HEK293 (cell line): Measurements from ENCODE around the gene DAAM1.

Experiments used
- CTCF ChIA-PET: fragments of 350-600 bp; formaldehyde crosslinking; extraction: SDS; loops from one replicate; lab custom pipeline; 2021; ENCODE audit warnings: antibody characterized with exemption; lab: Yijun Ruan, JAX
- POLR2A ChIA-PET: fragments of 300-600 bp; formaldehyde crosslinking; extraction: SDS; loops from one replicate; lab custom pipeline; 2020; ENCODE audit warnings: antibody characterized with exemption, inconsistent platforms; lab: Yijun Ruan, JAX
- H3K27ac ChIP-seq: fragments of 200-500 bp; sonication (Bioruptor generic); 2 replicates; pipeline ENCODE4 v1.5.1; 2014; ENCODE audit warnings: low read depth, low read length, control low read depth, inconsistent platforms; ENCODE audit errors: extremely low read depth
- H3K36me3 ChIP-seq, 2 experiments: fragments of 200-500 bp in 1 of 2; sonication (Bioruptor generic) in 1 of 2; 1 replicate in 1 of 2; 2 replicates in 1 of 2; pipeline ENCODE4 v1.5.1; 2014 to 2017; ENCODE audit warnings: inconsistent platforms in 2 of 2, low read length in 2 of 2; ENCODE audit not compliant: control insufficient read depth in 2 of 2, insufficient read depth in 1 of 2
- H3K4me1 ChIP-seq: fragments of 200-500 bp; sonication (Bioruptor generic); 2 replicates; pipeline ENCODE4 v1.5.1; 2014; ENCODE audit warnings: mild to moderate bottlenecking, low read length, inconsistent platforms; ENCODE audit not compliant: control insufficient read depth, insufficient read depth
- H3K4me3 ChIP-seq: 2 replicates; pipeline ENCODE4 v1.5.1; 2011; ENCODE audit warnings: low read depth, mild to moderate bottlenecking, control low read depth, low read length, moderate library complexity
- H3K9me3 ChIP-seq: fragments of 200-500 bp; sonication (Bioruptor generic); 2 replicates; pipeline ENCODE4 v1.5.1; 2014; ENCODE audit warnings: low read depth, low read length, inconsistent platforms; ENCODE audit not compliant: control insufficient read depth, insufficient read depth
- BCL11A ChIP-seq: fragments of 450-650 bp; formaldehyde crosslinking; IDR thresholded peaks from 2 replicates; pipeline ENCODE4 v1.5.1; 2016; ENCODE audit warnings: low read depth, missing biosample characterization, missing genetic modification characterization
- GLIS2 ChIP-seq: fragments of 450-650 bp; formaldehyde crosslinking; IDR thresholded peaks from 2 replicates; pipeline ENCODE4 v1.5.1; 2016; ENCODE audit warnings: missing biosample characterization, missing genetic modification characterization
- PRDM2 ChIP-seq: fragments of 450-650 bp; formaldehyde crosslinking; IDR thresholded peaks from 2 replicates; pipeline ENCODE4 v1.5.1; 2016; ENCODE audit warnings: missing biosample characterization, missing genetic modification characterization, borderline replicate concordance
- PRDM6 ChIP-seq: fragments of 450-650 bp; formaldehyde crosslinking; IDR thresholded peaks from 2 replicates; pipeline ENCODE4 v1.5.1; 2017; ENCODE audit warnings: missing biosample characterization, missing genetic modification characterization
- YY2 ChIP-seq: fragments of 450-650 bp; formaldehyde crosslinking; IDR thresholded peaks from 2 replicates; pipeline ENCODE4 v1.5.1; 2016; ENCODE audit warnings: missing biosample characterization, missing genetic modification characterization
- ZEB2 ChIP-seq: fragments of 450-650 bp; formaldehyde crosslinking; IDR thresholded peaks from 2 replicates; pipeline ENCODE4 v1.5.1; 2016; ENCODE audit warnings: missing biosample characterization, missing genetic modification characterization
- ZFP37 ChIP-seq: fragments of 450-650 bp; formaldehyde crosslinking; IDR thresholded peaks from 2 replicates; pipeline ENCODE4 v1.5.1; 2016; ENCODE audit warnings: missing biosample characterization, missing genetic modification characterization
- ZNF140 ChIP-seq: fragments of 450-650 bp; formaldehyde crosslinking; IDR thresholded peaks from 2 replicates; pipeline ENCODE4 v1.5.1; 2016; ENCODE audit warnings: missing biosample characterization, missing genetic modification characterization
- ZNF16 ChIP-seq: fragments of 450-650 bp; formaldehyde crosslinking; IDR thresholded peaks from 2 replicates; pipeline ENCODE4 v1.5.1; 2016; ENCODE audit warnings: low read depth, missing biosample characterization, missing genetic modification characterization
- ZNF184 ChIP-seq: fragments of 450-650 bp; IDR thresholded peaks from 2 replicates; pipeline ENCODE4 v1.5.1; 2018; ENCODE audit warnings: missing biosample characterization, mild to moderate bottlenecking, missing genetic modification characterization
- ZNF610 ChIP-seq: fragments of 450-650 bp; formaldehyde crosslinking; IDR thresholded peaks from 2 replicates; pipeline ENCODE4 v1.5.1; 2016; ENCODE audit warnings: missing biosample characterization, missing genetic modification characterization, borderline replicate concordance
- ZNF645 ChIP-seq: fragments of 450-650 bp; formaldehyde crosslinking; IDR thresholded peaks from 2 replicates; pipeline ENCODE4; 2016; ENCODE audit warnings: missing biosample characterization, missing genetic modification characterization
- ZNF692 ChIP-seq: fragments of 450-650 bp; formaldehyde crosslinking; IDR thresholded peaks from 2 replicates; pipeline ENCODE4 v1.5.1; 2016; ENCODE audit warnings: missing biosample characterization, missing genetic modification characterization
- ZSCAN16 ChIP-seq: fragments of 450-650 bp; formaldehyde crosslinking; IDR thresholded peaks from 2 replicates; pipeline ENCODE4 v1.5.1; 2016; ENCODE audit warnings: missing biosample characterization, missing genetic modification characterization

The DAAM1 gene

GRCh38 chr14:59303216-59303615 is 114.7 kb downstream of the DAAM1 start:
- no peak overlapping the region for H3K4me3 ChIP-seq
- no peaks in the 10 kb centered on the region for H3K36me3 ChIP-seq
- TF ChIP-seq PRDM2 (tag by site-specific recombination) (no peak), ZNF692 (tag by site-specific recombination) (no peak), BCL11A (tag by site-specific recombination) (no peak), ZFP37 (tag by site-specific recombination) (no peak), GLIS2 (no peak), ZNF610 (no peak), ZNF16 (tag by site-specific recombination) (no peak), ZSCAN16 (tag by site-specific recombination) (no peak), YY2 (tag by site-specific recombination) (no peak)
- TF ChIP-seq, all 188 proteins: peak for 0
- CTCF ChIA-PET, result interaction anchor here (0.7 kb wide), 1 partner anchor 1006 kb away, joined by 3 read pairs; no protein-coding TSS in a partner anchor
- Histone ChIP-seq H3K9me3 (no peaks in the 10 kb centered on the region), H3K4me1 (peaks cover 21% of the 10 kb centered on the region), H3K27ac (no peak overlapping the region)
- POLR2A ChIA-PET, result no interaction called here

GRCh38 chr14:59305231-59305630 is 116.8 kb downstream of the DAAM1 start:
- Histone ChIP-seq H3K36me3 (no peaks in the 10 kb centered on the region), H3K9me3 (no peaks in the 10 kb centered on the region), H3K4me1 (peaks cover 21% of the 10 kb centered on the region), H3K4me3 (no peak overlapping the region), H3K27ac (no peak overlapping the region)
- POLR2A ChIA-PET, result interaction anchor here (1.3 kb wide), 1 partner anchor 117 kb away, joined by 6 read pairs; the partner anchor contains the start of gene DAAM1
- no peak for TF ChIP-seq ZEB2
- no peak for TF ChIP-seq ZNF184
- TF ChIP-seq PRDM6 (tag by site-specific recombination), result 0 out of 2 replicates have a peak, but pooled peaks have one; percentile 13
- no peak for TF ChIP-seq ZNF645 (tag by site-specific recombination)
- no peak for TF ChIP-seq ZNF140
- CTCF ChIA-PET, result no interaction called here
